DMS 273 treated with DMSO at 0.1 percent for 48 hours (cell line): ENCODE results near the gene CFAP299.
"Not testable (repeated sequence)": the region's sequence is repeated elsewhere in the genome, so short reads cannot be mapped to it uniquely, and the experiment has no call there.

Experiments used
- DNase-seq: peaks from one replicate; lab custom pipeline; 2025; lab: John Stamatoyannopoulos, UW

Gene CFAP299

DNA sequence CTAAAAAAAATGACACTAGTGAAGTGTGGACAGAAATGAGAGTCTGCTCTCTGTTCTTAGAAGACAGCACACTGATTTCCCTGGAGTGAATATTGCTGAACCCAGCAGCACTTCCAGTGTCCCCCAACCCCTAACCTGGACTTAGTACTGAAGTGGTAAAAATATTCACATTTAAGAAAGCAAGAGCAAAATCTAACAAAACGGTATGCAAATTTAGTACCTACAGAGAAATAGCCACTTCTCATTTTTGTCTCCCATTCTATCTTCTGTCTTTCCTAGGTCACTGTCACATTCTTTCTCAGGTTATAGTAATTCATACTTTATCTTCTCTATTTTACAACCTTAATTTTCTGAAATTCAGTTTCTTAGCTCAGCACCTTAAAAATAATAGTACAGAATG, 274.7 kb downstream of the CFAP299 start:
- no peak for DNase-seq

DNA sequence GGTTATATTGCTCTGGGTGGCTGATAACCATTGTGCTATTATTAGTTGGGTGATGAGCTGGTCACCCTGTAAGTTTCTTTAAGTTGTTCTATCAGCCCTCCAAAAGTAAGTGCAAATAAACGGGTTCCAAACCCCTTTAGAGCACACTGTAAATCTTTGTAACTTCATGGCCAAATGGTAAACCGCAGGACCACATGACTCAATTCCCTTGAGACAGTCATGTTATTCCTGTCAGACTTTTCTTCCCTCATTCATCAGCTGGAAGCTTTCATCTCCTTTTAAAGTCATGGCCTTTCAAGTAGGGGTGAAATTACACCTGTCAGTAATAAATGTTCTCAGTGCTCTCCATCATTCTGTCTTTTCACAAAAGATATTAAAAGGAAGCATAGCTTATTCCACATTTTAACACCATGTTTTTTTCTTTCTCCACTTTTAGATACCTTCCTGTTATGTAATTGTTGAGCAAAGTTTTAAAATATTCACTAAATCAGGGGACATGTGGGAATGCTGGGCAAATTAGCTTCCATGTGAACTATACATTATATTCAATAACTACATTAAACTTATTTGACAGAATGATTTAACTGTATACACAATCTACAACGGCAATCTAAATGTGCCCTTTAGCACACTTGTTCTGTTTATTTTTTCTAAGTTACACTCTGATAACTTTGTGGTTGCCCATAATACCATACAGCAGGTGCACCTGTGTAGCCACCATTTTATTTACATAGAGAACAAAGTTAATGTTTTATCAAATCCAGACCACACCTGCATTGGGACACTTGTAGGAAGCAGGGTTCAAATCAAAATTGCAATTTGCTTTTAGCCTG, 275.5 kb downstream of the CFAP299 start:
- no peak for DNase-seq

DNA sequence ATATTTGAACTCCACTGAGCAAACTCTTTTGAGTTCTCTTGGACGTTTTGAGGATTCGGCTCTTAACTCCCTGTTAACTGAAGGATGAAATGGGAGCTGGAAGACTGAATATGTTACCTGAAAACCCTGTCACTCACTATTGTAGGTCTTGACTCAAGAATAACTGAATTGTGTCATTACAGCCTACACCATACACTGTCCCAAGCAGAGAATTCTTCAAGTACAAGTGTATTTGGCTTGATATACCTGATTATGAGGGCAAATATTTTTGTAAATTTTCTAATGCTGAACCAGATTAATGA, 276.1 kb downstream of the CFAP299 start:
- DNase-seq: no peak

- no peak for DNase-seq
Observed at GRCh38 chr4:80613470-80613869, 277.9 kb downstream of the CFAP299 start.

- DNase-seq: no peak
Observed at GRCh38 chr4:80614319-80614718, 278.8 kb downstream of the CFAP299 start.

- DNase-seq: no peak
Observed at GRCh38 chr4:80615099-80615498, 279.6 kb downstream of the CFAP299 start.

GRCh38 chr4:80619070-80619674, 283.6 kb downstream of the CFAP299 start:
- no peak for DNase-seq

GRCh38 chr4:80631861-80632260, 296.3 kb downstream of the CFAP299 start:
- DNase-seq: no peak

GRCh38 chr4:80637190-80637589, 301.7 kb downstream of the CFAP299 start:
- no peak for DNase-seq

DNA sequence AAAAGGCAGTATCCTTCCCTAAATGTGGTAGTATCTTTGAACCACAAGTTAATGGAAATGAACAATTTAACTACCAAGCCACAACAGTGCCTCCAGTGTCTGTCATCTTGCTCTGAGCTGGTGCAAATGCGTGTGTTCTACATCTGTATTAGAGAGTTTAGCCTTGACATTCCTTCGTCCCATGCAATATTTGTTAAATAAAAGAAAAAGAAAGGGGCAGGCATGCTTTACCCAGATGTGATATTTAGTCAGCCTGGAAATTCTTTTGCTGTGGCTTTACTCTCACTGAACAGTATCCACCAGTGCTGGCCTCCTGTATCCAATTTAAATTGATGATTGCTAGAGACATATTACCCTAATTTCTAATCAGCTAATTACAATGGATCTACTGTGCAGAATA, 310.5 kb downstream of the CFAP299 start:
- no peak for DNase-seq

GRCh38 chr4:80655662-80656061, 320.1 kb downstream of the CFAP299 start:
- no peak for DNase-seq

GRCh38 chr4:80670118-80670517, 334.6 kb downstream of the CFAP299 start:
- not testable (repeated sequence) for DNase-seq

GRCh38 chr4:80678413-80678812, 342.9 kb downstream of the CFAP299 start:
- DNase-seq: no peak

DNA sequence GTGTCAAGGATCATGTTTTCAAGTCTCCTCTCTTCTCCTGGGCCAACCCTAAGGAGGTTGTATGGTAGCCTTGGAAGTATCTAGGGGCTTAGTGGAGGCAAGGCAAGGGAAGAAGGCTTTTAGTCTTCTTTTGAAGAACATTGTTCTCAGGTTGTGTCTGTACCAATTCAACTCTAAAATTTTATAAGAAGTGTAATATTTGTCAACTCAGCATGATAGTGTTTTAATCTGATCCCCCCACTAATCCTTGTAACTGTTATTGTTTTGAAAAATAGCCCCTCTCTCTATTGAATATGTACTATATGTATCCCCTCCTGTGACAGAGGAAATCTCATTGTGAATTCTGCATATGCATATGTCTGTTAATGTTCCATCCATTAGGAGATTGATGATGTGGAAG, 345.4 kb downstream of the CFAP299 start:
- no peak for DNase-seq

DNA sequence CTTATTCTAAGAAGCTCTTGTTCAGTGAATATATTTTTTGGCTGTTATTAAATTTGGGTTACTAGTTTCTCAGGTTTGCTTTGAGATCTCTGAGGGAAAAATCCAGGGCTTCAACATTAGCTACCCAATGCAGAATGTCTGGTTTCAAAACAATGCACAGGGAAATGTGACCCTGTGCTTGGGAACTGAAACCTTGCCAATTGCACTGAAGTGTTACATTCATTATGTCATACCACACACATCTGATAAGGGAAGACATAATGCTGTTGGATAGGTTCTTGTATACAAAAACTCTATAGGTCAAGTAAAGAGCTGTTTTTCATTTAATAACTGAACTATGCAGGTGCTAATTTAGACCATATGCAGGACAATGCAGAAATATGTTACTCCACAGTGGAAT, 349.7 kb downstream of the CFAP299 start:
- no peak for DNase-seq

DNA sequence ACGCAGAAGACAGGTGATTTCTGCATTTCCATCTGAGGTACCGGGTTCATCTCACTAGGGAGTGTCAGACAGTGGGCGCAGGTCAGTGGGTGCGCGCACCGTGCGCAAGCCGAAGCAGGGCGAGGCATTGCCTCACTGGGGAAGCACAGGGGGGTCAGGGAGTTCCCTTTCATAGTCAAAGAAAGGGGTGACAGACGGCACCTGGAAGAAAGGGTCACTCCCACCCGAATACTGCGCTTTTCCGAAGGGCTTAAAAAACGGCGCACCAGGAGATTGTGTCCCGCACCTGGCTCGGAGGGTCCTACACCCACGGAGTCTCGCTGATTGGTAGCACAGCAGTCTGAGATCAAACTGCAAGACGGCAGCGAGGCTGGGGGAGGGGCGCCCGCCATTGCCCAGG, 352.2 kb downstream of the CFAP299 start:
- not testable (repeated sequence) for DNase-seq

DNA sequence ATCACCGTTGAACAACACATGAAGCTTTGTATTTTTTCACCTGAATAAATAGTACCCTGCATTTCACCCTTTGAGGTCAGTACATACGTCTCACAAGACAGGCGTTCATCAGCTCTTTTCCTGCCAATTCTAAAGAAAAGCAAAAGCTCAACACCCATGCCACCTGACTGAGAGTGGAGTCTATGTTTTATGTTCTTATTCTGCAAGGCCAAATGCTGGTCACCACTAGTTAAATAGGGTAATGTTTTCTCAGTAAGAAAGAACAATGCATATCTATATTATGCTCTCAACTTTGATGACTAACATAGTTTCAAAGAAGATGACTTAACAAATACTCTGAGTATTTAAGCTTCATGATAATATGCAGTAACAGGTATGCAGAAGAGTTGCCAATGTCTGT, 358.6 kb downstream of the CFAP299 start:
- no peak for DNase-seq

DNA sequence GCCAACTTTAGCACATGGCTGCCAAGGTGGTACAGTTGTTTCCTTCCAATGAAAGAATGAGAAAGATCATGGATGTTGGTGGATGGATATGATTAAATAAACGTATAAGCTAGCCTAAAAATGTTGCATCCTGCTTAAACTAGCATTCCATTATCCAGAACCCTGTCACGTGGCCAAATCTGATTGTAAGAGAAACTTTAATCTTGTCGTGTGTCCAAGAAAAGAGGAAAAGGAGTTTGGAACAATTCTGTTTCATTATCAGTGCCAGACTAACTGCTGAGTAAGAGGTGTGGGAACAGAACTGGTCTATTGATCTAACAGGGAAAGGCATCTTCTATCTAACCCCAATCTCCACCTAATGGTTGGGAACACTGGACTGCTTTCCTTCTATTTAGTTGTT, 369.8 kb downstream of the CFAP299 start:
- no peak for DNase-seq

DNA sequence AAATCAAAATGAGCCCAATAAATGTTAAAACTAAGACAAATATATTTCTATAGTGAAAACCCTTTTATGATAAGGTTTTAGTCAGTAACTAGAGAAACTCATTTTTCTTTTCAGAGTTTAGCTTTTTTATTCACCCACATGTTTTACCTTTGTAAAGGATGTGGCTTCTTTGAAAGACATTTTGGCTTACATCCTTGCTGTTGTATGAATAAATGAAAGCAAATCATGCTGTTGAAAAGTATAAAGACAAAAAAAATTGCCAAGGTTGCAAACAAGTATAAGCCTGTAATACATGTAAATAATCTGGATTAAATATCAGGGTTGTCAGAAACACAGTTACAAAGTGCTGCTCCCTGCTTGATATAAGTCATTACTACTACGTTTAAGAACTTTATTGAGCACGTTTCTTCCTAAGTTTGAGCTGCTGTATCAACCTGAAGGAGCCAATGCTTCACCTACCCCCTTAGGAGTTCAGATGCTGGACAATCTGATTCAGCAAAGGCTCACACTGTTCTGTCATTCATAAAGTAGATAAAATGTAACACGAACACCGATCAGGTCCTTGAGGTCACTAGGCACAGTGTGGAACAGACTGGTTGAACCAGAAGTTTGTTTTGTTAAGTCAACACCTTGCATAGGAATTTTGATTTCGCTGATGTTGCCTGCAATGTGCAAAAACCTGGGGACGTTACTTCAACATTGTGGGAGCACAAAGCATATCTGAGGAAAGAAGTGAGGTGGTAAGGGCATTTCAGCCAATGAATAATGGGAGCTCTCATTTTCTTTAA, 373.7 kb downstream of the CFAP299 start:
- no peak for DNase-seq

DNA sequence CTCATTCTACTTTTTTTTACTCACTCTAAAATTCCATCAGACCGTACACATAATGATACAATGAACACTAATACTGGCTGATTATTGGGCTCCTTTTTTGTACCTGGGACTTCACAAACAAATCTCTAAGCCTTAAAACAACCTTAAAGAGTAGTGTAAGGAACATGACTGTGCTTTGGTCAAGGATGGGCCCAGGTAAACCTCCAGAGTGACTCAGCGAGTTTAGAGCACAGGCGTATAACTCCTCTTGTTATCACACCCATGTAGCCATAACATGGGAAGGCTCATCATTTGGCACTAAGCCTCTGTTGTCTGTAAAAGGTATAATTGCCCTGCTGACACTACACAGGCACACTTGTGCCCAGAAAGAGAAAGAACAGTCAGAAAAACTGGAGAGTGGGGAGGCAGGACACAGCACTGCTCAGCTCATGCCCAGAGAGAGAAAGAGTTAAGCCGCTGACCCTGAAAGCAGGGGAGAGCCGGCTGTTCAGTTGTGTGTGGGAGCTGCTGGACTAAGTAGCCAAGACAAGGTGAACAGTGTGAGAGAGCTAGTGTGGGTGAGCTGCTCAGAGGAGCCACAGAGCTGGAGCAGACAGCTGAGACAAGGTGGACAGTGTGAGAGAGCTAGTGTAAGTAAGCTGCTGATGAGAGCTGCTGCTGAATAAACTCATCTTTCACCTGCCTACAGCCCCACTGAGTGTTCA, 375.4 kb downstream of the CFAP299 start:
- DNase-seq: no peak

DNA sequence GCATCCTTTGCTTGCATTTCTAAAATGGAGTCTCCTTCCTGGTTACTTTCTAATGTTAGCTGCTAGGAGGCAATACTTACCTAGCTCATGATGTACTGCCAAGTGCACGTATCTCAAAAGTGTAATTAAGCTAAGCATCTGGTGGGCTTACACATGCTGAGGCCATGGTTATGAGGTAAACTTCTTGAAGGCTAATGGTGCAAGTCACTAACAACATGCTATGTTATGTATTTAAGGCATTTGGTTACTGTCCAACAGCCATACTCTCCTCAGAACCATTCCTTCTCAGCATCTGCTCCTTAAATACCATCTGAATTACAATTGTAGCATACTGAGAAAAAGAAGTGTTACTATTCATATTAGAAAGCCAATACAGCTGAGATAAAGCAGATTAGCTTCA, 376.4 kb downstream of the CFAP299 start:
- peak; percentile 3 for DNase-seq

- no peak for DNase-seq
Observed at GRCh38 chr4:80713409-80713808, 377.9 kb downstream of the CFAP299 start.

DNA sequence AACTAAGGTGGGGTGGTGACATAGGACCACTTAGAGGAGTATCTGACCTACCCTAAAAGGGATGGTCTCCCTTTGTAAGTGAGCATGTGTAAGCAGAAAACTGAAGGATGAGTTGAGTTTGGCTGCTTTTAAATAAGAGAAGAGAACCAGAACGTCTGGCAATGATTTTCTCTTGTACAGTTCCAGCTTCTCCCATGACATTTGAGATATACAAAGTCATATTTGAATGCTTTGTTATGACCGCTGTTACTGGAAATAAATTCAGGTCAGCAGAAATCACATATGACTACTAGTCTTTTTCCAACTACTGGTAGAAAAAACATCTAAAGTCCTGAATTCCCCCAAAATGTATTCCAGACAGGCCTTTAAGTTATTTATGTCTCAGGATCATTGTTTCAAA, 381.7 kb downstream of the CFAP299 start:
- DNase-seq: no peak
